Endodermal cell (in vitro differentiated cells): ENCODE results near the gene TSPO2. TPM values are rescaled to one million over a fixed set of nuclear protein-coding genes. Genes with fewer than 3 reads are reported as not detected.

Source experiments
- DNase-seq: peaks from one replicate; pipeline ENCODE4 v3.0.0-alpha.2; 2017
- H3K27ac ChIP-seq: 2 replicates; pipeline ENCODE4 v1.5.1; 2013; ENCODE audit warnings: mild to moderate bottlenecking, low read depth, low read length, moderate library complexity
- H3K27me3 ChIP-seq: 2 replicates; pipeline ENCODE4 v1.6.1; 2013; ENCODE audit warnings: mild to moderate bottlenecking, low read length, moderate library complexity; ENCODE audit not compliant: insufficient read depth, control insufficient read depth, poor library complexity, severe bottlenecking
- H3K36me3 ChIP-seq: 2 replicates; pipeline ENCODE4 v1.7.0; 2013; ENCODE audit warnings: mild to moderate bottlenecking, low read length, moderate library complexity; ENCODE audit not compliant: control insufficient read depth, insufficient read depth
- H3K4me1 ChIP-seq: one replicate; pipeline ENCODE4 v1.7.0; 2013; ENCODE audit warnings: low read length; ENCODE audit not compliant: control insufficient read depth, insufficient read depth
- H3K4me3 ChIP-seq: 2 replicates; pipeline ENCODE4 v1.5.1; 2013; ENCODE audit warnings: mild to moderate bottlenecking, low read length, moderate library complexity
- H3K9ac ChIP-seq: 2 replicates; pipeline ENCODE4 v1.6.1; 2013; ENCODE audit warnings: mild to moderate bottlenecking, low read length, moderate library complexity; ENCODE audit not compliant: poor library complexity, severe bottlenecking; ENCODE audit errors: extremely low read depth
- H3K9me3 ChIP-seq: 2 replicates; pipeline ENCODE4 v1.6.1; 2013; ENCODE audit warnings: mild to moderate bottlenecking, low read length, moderate library complexity; ENCODE audit not compliant: control insufficient read depth
- H3K27ac Mint-ChIP-seq: 2 replicates; pipeline ENCODE4 v1.8.0; 2020; ENCODE audit warnings: mixed read lengths
- H3K27me3 Mint-ChIP-seq: 2 replicates; pipeline ENCODE4 v1.8.0; 2021; ENCODE audit warnings: mild to moderate bottlenecking, mixed read lengths; ENCODE audit not compliant: insufficient read depth
- H3K36me3 Mint-ChIP-seq: 2 replicates; pipeline ENCODE4 v1.8.0; 2020; ENCODE audit warnings: low read depth, mixed read lengths
- H3K4me1 Mint-ChIP-seq: 2 replicates; pipeline ENCODE4 v1.8.0; 2020; ENCODE audit warnings: mixed read lengths
- H3K4me3 Mint-ChIP-seq: 2 replicates; pipeline ENCODE4 v1.8.0; 2020; ENCODE audit warnings: mild to moderate bottlenecking, moderate library complexity, mixed read lengths
- H3K9me3 Mint-ChIP-seq: 2 replicates; pipeline ENCODE4 v1.8.0; 2020; ENCODE audit warnings: mild to moderate bottlenecking, mixed read lengths
- WGBS, 2 experiments: methylation state at CpG; one replicate each; pipeline versions ENCODE4 v1.1.5 to v1.1.7; 2013; ENCODE audit warnings: missing lambda C conversion rate in 2 of 2, mixed read lengths in 1 of 2; ENCODE audit not compliant: insufficient coverage in 1 of 2, insufficient read length in 1 of 2; 5-methylcytosine and 5-hydroxymethylcytosine counted together
- total RNA-seq, 2 donors: library from RNA; stranded (reverse); fragmentation: NEBNext Ultra II Directional in 1 of 2; extraction: Animal tissue kit (Norgen Biotek cat#: 25700) in 1 of 2; gene quantifications; 2 replicates in 1 of 2; 3 replicates in 1 of 2; pipeline ENCODE4 v1.2.1, GENCODE V29; 2021
- TF ChIP-seq, protein P1 (sequence below): fragments of 200-600 bp; sonication (generic); conservative IDR thresholded peaks from 2 replicates; pipeline ENCODE4 v1.5.0; 2021; ENCODE audit warnings: antibody characterized with exemption, mild to moderate bottlenecking

TSPO2 gene
- total RNA-seq, 2 donors from 2014 or later: not detected

DNA sequence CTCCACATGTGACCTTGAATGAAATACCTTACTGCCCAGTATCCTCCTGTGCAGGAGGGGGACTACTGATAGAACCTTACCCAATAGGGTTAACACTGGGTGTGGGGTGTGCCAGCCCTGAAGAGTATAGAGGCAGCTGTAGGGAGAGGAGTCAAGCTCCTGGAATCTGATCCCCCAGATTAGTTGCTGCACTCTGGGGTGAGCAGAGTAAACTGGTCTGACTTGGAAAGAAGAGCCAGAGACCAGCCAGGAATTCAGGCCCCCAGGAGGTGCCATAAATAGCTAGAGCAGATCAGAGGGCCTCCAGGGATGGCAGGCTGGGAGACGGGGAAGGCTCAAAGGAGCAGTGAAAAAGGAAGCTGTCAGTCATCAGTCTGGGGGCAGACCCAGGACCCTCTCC lies 7.3 kb downstream of the TSPO2 start:
- Histone ChIP-seq H3K4me3 (no peak overlapping the region), H3K27me3 (no peaks in the 10 kb centered on the region), H3K36me3 (no peaks in the 10 kb centered on the region), H3K27ac (no peak overlapping the region), H3K9ac (no peak overlapping the region), H3K4me1 (peaks cover 14% of the 10 kb centered on the region), H3K9me3 (no peaks in the 10 kb centered on the region)
- no peak overlapping the region for H3K4me3 Mint-ChIP-seq
- no peak overlapping the region for H3K27ac Mint-ChIP-seq
- no peaks in the 10 kb centered on the region for H3K27me3 Mint-ChIP-seq
- no peak for DNase-seq
- no peaks in the 10 kb centered on the region for H3K9me3 Mint-ChIP-seq
- 60 to 84% methylated on average over 1 of the region's 1 CpG for WGBS, 2 experiments
- H3K4me1 Mint-ChIP-seq: peaks cover 33% of the 10 kb centered on the region
- TF ChIP-seq, protein P1, sequence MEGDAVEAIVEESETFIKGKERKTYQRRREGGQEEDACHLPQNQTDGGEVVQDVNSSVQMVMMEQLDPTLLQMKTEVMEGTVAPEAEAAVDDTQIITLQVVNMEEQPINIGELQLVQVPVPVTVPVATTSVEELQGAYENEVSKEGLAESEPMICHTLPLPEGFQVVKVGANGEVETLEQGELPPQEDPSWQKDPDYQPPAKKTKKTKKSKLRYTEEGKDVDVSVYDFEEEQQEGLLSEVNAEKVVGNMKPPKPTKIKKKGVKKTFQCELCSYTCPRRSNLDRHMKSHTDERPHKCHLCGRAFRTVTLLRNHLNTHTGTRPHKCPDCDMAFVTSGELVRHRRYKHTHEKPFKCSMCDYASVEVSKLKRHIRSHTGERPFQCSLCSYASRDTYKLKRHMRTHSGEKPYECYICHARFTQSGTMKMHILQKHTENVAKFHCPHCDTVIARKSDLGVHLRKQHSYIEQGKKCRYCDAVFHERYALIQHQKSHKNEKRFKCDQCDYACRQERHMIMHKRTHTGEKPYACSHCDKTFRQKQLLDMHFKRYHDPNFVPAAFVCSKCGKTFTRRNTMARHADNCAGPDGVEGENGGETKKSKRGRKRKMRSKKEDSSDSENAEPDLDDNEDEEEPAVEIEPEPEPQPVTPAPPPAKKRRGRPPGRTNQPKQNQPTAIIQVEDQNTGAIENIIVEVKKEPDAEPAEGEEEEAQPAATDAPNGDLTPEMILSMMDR: no peak
- peaks cover 2% of the 10 kb centered on the region for H3K36me3 Mint-ChIP-seq

DNA sequence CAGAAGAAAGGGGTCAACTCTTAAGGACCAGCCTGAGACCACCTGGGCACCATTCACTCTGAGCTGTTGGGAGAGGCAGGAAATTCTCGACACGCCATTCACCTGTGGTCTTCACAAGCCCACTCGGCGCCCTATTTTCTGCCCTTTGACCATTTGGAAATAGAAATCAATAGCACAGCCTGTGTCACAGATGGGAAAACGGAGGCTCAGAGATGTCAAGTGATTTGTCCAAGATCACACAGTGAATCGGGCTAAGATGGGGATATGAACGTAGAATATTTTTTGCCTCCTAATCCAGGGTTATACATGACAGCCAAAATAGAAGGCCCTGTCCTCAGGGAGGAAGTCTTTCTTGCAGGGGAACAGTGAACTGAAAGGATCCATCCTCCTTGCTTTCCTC lies 7.7 kb downstream of the TSPO2 start:
- DNase-seq: no peak
- TF ChIP-seq, protein P1: no peak
- Histone ChIP-seq H3K27ac (no peak overlapping the region), H3K36me3 (no peaks in the 10 kb centered on the region), H3K4me3 (no peak overlapping the region), H3K9ac (no peak overlapping the region), H3K9me3 (no peaks in the 10 kb centered on the region), H3K27me3 (no peaks in the 10 kb centered on the region), H3K4me1 (peaks cover 14% of the 10 kb centered on the region)
- peaks cover 33% of the 10 kb centered on the region for H3K4me1 Mint-ChIP-seq
- peaks cover 2% of the 10 kb centered on the region for H3K36me3 Mint-ChIP-seq
- H3K4me3 Mint-ChIP-seq: no peak overlapping the region
- H3K9me3 Mint-ChIP-seq: no peaks in the 10 kb centered on the region
- 84% methylated on average over 7 of the region's 7 CpGs for WGBS, 2 experiments
- H3K27me3 Mint-ChIP-seq: no peaks in the 10 kb centered on the region
- H3K27ac Mint-ChIP-seq: no peak overlapping the region

DNA sequence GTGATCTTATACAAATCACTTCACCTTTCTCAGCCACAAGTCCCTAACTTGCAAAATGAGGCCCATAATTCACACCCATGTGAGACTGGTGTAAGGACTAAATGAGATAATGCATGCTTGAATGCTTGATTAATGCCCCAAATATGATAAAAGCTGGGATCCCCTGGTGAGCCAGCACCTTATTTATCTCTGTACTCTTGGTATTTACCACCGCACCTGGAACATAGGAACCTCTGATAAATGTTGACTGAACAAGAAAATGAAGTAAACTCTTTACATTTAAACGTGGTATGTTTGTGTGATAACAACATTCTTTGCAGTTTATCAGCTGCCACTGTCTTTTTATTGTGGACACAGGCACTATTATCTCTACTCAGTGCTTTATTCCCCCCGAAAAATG lies 8.3 kb downstream of the TSPO2 start:
- peaks cover 39% of the 10 kb centered on the region for H3K4me1 Mint-ChIP-seq
- H3K36me3 Mint-ChIP-seq: peaks cover 2% of the 10 kb centered on the region
- H3K4me3 Mint-ChIP-seq: no peak overlapping the region
- Histone ChIP-seq H3K27me3 (no peaks in the 10 kb centered on the region), H3K36me3 (no peaks in the 10 kb centered on the region), H3K9ac (no peak overlapping the region), H3K4me1 (peaks cover 19% of the 10 kb centered on the region), H3K4me3 (no peak overlapping the region), H3K9me3 (no peaks in the 10 kb centered on the region), H3K27ac (no peak overlapping the region)
- no peak overlapping the region for H3K27ac Mint-ChIP-seq
- 91 to 92% methylated on average over 2 to 3 of the region's 3 CpGs for WGBS, 2 experiments
- DNase-seq: no peak
- H3K27me3 Mint-ChIP-seq: no peaks in the 10 kb centered on the region
- H3K9me3 Mint-ChIP-seq: no peaks in the 10 kb centered on the region
- TF ChIP-seq, protein P1: no peak
